GM19240 (cell line): Measurements from ENCODE around the gene CCDC73.
A peak's percentile ranks its signal among the peaks of the same experiment; 100 is the strongest.
"Not testable (repeated sequence)": the region's sequence is repeated elsewhere in the genome, so short reads cannot be mapped to it uniquely, and the experiment has no call there.

Experiments
- DNase-seq: peaks from one replicate; pipeline ENCODE4 v3.0.0; 2011; ENCODE audit warnings: low spot score; ENCODE audit not compliant: insufficient read length

Gene CCDC73

GRCh38 chr11:32597921-32598320, 196.5 kb downstream of the CCDC73 start:
- DNase-seq = no peak

GRCh38 chr11:32596114-32596513, 198.3 kb downstream of the CCDC73 start:
- DNase-seq = not testable (repeated sequence)

GRCh38 chr11:32594272-32594671, 200.2 kb downstream of the CCDC73 start:
- DNase-seq = no peak

- DNase-seq = no peak
Measured at GRCh38 chr11:32586576-32587190, 207.8 kb downstream of the CCDC73 start.

- no peak for DNase-seq
Measured at GRCh38 chr11:32584921-32585320, 209.5 kb downstream of the CCDC73 start.

GRCh38 chr11:32583459-32584271, 210.8 kb downstream of the CCDC73 start, which contains the start of gene EIF3M:
Gene EIF3M (plus strand): TSS chr11:32583831. CDS start chr11:32583888, 57 bp downstream.
- DNase-seq = peak; percentile 79

GRCh38 chr11:32581556-32581955, 212.9 kb downstream of the CCDC73 start:
- no peak for DNase-seq

GRCh38 chr11:32580967-32581366, 213.5 kb downstream of the CCDC73 start:
- DNase-seq = no peak

GRCh38 chr11:32576456-32576855, 218.0 kb downstream of the CCDC73 start:
- DNase-seq = no peak

GRCh38 chr11:32575070-32575469, 219.4 kb downstream of the CCDC73 start:
- DNase-seq = no peak

GRCh38 chr11:32574421-32574820, 220.0 kb downstream of the CCDC73 start:
- no peak for DNase-seq

GRCh38 chr11:32573228-32573627, 221.2 kb downstream of the CCDC73 start:
- no peak for DNase-seq

- DNase-seq = no peak
Measured at GRCh38 chr11:32571039-32571438, 223.4 kb downstream of the CCDC73 start.

GRCh38 chr11:32569313-32569881, 225.1 kb downstream of the CCDC73 start:
- no peak for DNase-seq

- DNase-seq = no peak
Measured at GRCh38 chr11:32567154-32567553, 227.3 kb downstream of the CCDC73 start.

- DNase-seq = no peak
Measured at GRCh38 chr11:32566517-32566916, 227.9 kb downstream of the CCDC73 start.

GRCh38 chr11:32563600-32563959, 230.9 kb downstream of the CCDC73 start:
- no peak for DNase-seq

- DNase-seq = no peak
Measured at GRCh38 chr11:32562839-32563599, 231.4 kb downstream of the CCDC73 start.

- DNase-seq = no peak
Measured at GRCh38 chr11:32561835-32562234, 232.6 kb downstream of the CCDC73 start.

GRCh38 chr11:32555895-32556294, 238.6 kb downstream of the CCDC73 start:
- DNase-seq = no peak

GRCh38 chr11:32555091-32555490, 239.4 kb downstream of the CCDC73 start:
- no peak for DNase-seq
